Colonic mucosa (tissue), 4 donors: Measurements from ENCODE around the gene CASP6. TPM values are rescaled to one million over a fixed set of nuclear protein-coding genes. Genes with fewer than 3 reads are reported as not detected.

ENCODE experiments used
- DNase-seq: peaks from one replicate; pipeline ENCODE4 v3.0.0-alpha.2; 2020
- H3K27ac ChIP-seq: fragments of 200-600 bp; one replicate; pipeline ENCODE4 v1.8.0; 2021
- H3K27me3 ChIP-seq: fragments of 200-600 bp; one replicate; pipeline ENCODE4 v1.8.0; 2021
- H3K36me3 ChIP-seq: fragments of 200-600 bp; one replicate; pipeline ENCODE4 v1.8.0; 2021
- H3K4me1 ChIP-seq: fragments of 200-600 bp; one replicate; pipeline ENCODE4 v1.8.0; 2021; ENCODE audit warnings: mild to moderate bottlenecking
- H3K4me3 ChIP-seq: fragments of 200-600 bp; one replicate; pipeline ENCODE4 v1.8.0; 2021
- H3K9ac ChIP-seq, 2 donors: one replicate each; pipeline ENCODE4 v1.7.0; 2013; ENCODE audit warnings: control low read depth in 2 of 2, low read depth in 2 of 2, low read length in 2 of 2
- H3K9me3 ChIP-seq: fragments of 200-600 bp; one replicate; pipeline ENCODE4 v1.8.0; 2021
- intact Hi-C: fragments of 100-400 bp; cut with DNase I; formaldehyde crosslinking; loops from one replicate; pipeline ENCODE4 v1.14.1; 2022
- total RNA-seq, 2 donors: library from RNA; stranded (reverse); fragmentation: NEBNext Ultra II Directional in 1 of 2; extraction: Animal tissue kit (Norgen Biotek cat#: 25700) in 1 of 2; gene quantifications; one replicate each; pipeline ENCODE4 v1.2.1, GENCODE V29; 2021
- TF ChIP-seq, protein P1 (sequence below): fragments of 200-600 bp; IDR thresholded peaks from one replicate; pipeline ENCODE4 v1.8.0; 2022; ENCODE audit warnings: antibody characterized with exemption, mild to moderate bottlenecking
- donor health status: healthy.
- donor health status: DM: no; HTN: no; CAD: no.
- donor health status: DM: no; HTN: no; CAD: no.

Gene CASP6
- total RNA-seq, 2 donors from 2014 or later = 110 to 115 TPM

DNA sequence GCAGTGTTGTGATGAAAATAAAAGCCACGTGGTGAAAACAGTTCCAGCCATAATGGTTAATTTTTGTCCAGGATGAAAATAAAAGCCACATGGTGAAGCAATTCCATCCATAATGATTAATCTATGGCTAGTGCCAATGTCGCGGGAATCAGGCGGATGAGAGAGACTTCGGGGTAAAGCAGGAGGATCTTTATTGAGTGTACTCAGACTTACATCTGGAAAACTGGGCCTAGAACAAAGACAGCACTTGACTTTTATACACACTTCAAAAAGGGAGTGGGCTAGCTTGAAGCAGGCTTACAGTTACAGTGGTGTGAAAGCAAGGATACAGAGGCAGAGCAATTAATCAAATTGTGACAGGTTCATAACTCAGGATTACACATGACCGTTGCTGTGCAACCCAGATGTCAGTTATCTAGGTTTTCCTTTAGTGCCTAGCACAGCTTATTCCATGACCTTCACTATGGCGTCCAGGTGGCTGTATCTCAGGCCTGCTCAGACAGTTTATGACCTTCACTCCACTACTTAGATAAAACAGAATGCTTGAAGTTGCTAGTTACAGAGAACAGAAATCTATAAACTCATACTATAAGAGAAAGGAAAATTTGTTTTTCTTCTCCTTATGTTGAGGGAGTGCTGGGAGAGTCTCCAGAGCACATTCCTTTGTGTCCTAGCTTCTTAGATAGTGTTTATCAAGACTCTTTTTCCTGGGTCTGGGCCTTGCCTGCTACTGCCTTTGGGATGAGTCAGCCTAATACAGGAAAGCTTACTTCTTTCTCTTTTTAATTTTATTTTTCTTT is 32.5 kb upstream of the CASP6 start:
- intact Hi-C loops = loop anchor here (10.0 kb wide), 1 partner anchor 59 kb away; no protein-coding TSS in a partner anchor
- Histone ChIP-seq H3K27me3 (no peaks in the 10 kb centered on the region), H3K9ac (no peak overlapping the region), H3K9me3 (no peaks in the 10 kb centered on the region), H3K4me1 (no peaks in the 10 kb centered on the region), H3K27ac (peak overlapping the region; percentile 31), H3K4me3 (no peak overlapping the region), H3K36me3 (no peaks in the 10 kb centered on the region)
- DNase-seq = peak; percentile 29
- TF ChIP-seq, protein P1, sequence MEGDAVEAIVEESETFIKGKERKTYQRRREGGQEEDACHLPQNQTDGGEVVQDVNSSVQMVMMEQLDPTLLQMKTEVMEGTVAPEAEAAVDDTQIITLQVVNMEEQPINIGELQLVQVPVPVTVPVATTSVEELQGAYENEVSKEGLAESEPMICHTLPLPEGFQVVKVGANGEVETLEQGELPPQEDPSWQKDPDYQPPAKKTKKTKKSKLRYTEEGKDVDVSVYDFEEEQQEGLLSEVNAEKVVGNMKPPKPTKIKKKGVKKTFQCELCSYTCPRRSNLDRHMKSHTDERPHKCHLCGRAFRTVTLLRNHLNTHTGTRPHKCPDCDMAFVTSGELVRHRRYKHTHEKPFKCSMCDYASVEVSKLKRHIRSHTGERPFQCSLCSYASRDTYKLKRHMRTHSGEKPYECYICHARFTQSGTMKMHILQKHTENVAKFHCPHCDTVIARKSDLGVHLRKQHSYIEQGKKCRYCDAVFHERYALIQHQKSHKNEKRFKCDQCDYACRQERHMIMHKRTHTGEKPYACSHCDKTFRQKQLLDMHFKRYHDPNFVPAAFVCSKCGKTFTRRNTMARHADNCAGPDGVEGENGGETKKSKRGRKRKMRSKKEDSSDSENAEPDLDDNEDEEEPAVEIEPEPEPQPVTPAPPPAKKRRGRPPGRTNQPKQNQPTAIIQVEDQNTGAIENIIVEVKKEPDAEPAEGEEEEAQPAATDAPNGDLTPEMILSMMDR = no peak

DNA sequence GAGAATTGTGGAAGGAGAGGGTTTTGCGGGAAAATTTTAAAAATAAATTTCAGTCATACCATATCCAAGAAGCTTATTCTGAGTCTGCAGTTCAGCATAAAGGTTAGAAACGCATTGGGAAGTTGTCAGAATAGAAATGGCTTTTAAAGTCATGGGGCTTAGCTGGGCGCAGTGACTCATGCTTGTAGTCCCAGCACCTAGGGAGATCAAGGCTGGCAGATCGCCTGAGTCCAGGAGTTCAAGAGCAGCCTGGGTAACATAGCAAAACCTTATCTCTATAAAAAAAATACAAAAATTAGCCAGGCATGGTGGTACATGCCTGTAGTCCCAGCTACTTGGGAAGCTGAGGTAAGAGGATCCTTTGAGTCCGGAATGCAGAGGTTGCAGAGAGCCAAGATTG is 30.5 kb upstream of the CASP6 start:
- intact Hi-C loops = loop anchor here (10.0 kb wide), 1 partner anchor 61 kb away; no protein-coding TSS in a partner anchor
- Histone ChIP-seq H3K36me3 (no peaks in the 10 kb centered on the region), H3K9me3 (no peaks in the 10 kb centered on the region), H3K27me3 (no peaks in the 10 kb centered on the region), H3K27ac (no peak overlapping the region), H3K4me3 (no peak overlapping the region), H3K4me1 (no peaks in the 10 kb centered on the region), H3K9ac (no peak overlapping the region)
- no peak for DNase-seq
- TF ChIP-seq, protein P1 = no peak

DNA sequence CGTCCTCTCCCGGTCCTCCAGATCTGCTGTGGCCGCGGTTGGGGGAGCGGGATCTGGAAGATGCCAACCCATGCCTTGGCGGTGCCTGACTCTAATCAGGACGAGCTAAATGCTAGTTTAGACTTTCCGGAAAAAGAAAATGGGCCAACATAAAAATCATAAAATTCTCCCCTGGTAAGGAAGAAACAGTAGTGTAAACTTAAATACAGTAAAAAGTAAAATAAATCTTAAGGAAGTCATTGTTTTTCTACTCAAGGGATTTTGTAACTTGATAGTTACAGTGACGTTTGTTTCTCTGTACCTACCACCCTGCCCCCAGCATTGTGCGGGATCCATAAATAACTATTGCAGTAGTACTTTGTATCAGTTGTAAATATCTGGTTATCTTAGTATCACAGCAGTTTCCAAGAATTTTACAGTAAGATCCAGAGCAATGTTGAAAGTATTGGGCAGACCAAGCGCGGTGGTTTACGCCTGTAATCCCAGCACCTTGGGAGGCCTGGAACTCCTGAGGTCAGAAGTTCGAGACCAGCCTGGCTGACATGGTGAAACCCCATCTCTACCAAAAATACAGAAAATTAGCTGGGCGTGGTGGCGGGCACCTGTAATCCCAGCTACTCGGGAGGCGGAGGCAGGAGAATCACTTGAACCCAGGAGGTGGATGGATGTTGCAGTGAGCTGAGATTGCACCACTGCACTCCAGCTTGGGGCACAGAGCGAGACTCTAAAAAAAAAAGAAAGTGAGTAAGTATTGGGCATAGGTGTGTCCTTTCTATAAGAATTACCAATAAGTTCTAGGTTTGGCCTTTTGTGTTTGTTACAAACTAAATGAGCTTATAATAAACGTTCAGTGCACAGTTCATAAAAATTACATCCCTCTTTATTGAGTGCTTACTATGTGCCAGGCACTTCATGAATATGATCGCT is 27.6 kb upstream of the CASP6 start:
- intact Hi-C loops = loop anchor here (10.0 kb wide), 1 partner anchor 64 kb away; no protein-coding TSS in a partner anchor
- Histone ChIP-seq H3K27ac (peak overlapping the region; percentile 80), H3K27me3 (no peaks in the 10 kb centered on the region), H3K9ac (peak overlapping the region; percentile 65 to 95), H3K36me3 (no peaks in the 10 kb centered on the region), H3K9me3 (no peaks in the 10 kb centered on the region), H3K4me1 (no peaks in the 10 kb centered on the region), H3K4me3 (peak overlapping the region; percentile 66)
- no peak for DNase-seq
- TF ChIP-seq, protein P1 = no peak

DNA sequence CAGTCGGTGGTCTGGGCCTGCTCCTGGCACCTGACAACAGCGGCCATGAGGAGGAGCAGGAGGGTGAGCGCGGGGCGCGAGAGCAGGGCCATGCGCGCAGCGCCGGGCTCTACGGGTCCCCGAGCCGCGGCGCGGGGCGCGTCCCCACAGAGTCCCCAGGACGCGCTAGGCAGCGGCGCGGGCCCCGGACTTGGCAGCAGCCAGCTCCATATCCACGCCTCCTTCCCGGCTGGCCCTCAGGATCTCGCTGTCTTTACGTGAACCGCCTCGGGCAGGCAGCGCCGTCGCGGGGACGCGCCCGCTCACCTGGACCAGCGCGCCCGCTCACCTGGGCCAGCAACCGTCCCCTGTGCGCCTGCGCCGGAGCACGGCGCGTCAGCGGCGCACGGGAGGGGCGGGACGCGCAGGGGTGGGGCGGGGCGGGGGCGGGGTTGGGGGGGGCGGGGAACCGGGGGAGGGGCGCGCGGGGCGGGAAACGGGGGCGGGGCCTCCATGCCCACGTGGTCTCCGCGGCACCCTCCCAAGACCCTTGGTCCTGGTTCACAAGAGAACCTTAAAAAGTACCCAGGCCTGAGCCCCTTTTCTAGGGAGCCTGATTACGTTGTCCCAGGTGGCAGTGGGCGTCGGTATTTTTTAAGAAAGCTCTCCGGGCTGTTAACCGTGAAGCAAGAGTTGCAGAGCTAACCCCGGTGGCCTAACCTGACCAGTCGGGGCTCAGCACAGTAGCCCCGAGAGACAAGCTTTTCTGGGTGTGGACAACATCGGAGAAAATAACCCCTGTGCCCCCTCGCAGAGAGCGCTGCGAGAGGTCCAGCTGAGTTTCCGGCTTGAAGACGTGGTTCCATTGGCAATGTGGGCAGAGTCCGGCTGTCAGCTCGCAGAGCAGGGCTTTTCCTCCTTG is 26.7 kb upstream of the CASP6 start, which contains the start of gene PLA2G12A:
Gene PLA2G12A, minus strand, starts transcription at position 353 of the 901 bp plus-strand sequence. Its CDS starts 261 bp downstream, at position 92.
- H3K9ac ChIP-seq = peak within 1 kb of the TSS; percentile 81 to 95
- H3K4me3 ChIP-seq = peak within 1 kb of the TSS; percentile 66
- no peaks in the 10 kb centered on the region for H3K9me3 ChIP-seq
- TF ChIP-seq, protein P1 = no peak
- H3K27ac ChIP-seq = peak within 1 kb of the TSS; percentile 80
- H3K27me3 ChIP-seq = no peaks in the 10 kb centered on the region
- DNase-seq = peak; percentile 84
- H3K36me3 ChIP-seq = no peaks in the 10 kb centered on the region
- intact Hi-C loops = loop anchor here (10.0 kb wide), 1 partner anchor 65 kb away; no protein-coding TSS in a partner anchor
- no peaks in the 10 kb centered on the region for H3K4me1 ChIP-seq
